HepG2 (cell line): ENCODE data around the gene SEMA3B. TPM values are rescaled to one million over a fixed set of nuclear protein-coding genes. Genes with fewer than 3 reads are reported as not detected.

Experiments used
- FOXC1 ChIP-seq: sonication (generic); formaldehyde crosslinking; IDR thresholded peaks from 2 replicates; pipeline ENCODE4 v1.8.0; 2022; ENCODE audit warnings: mild to moderate bottlenecking, missing genetic modification reagents, borderline replicate concordance
- NFIC ChIP-seq: IDR thresholded peaks from 2 replicates; pipeline ENCODE4 v1.6.1; 2012; ENCODE audit warnings: mild to moderate bottlenecking, low read length, inconsistent platforms
- ZBTB7A ChIP-seq: sonication (generic); formaldehyde crosslinking; IDR thresholded peaks from 2 replicates; pipeline ENCODE4 v1.8.0; 2022; ENCODE audit warnings: mild to moderate bottlenecking, missing genetic modification reagents
- ZFX ChIP-seq: sonication (generic); formaldehyde crosslinking; IDR thresholded peaks from 2 replicates; pipeline ENCODE4 v1.4.0; 2020; ENCODE audit warnings: mild to moderate bottlenecking, low read depth, missing genetic modification reagents, moderate library complexity
- ZNF143 ChIP-seq: sonication (generic); formaldehyde crosslinking; IDR thresholded peaks from 2 replicates; pipeline ENCODE4 v1.4.0; 2020; ENCODE audit warnings: missing genetic modification reagents
- ZSCAN21 ChIP-seq: sonication (generic); formaldehyde crosslinking; IDR thresholded peaks from 2 replicates; pipeline ENCODE4 v1.8.0; 2022; ENCODE audit warnings: mild to moderate bottlenecking, missing genetic modification reagents, moderate library complexity, borderline replicate concordance
- polyA plus RNA-seq, 8 experiments: library from polyadenylated mRNA; depleted of rRNA in 3 of 8; stranded (reverse) in 7 of 8; unstranded in 1 of 8; fragments of >200 nt; fragmentation: Illumina TruSeq in 4 of 8; extraction: Trizol in 4 of 8; gene quantifications; 2 replicates each; pipeline versions ENCODE4 v1.2.1 to v1.2.3, GENCODE V29; 2011 to 2016; ENCODE audit warnings: low read depth in 4 of 8, missing spikeins in 1 of 8, mixed read lengths in 1 of 8; ENCODE audit not compliant: insufficient read depth in 1 of 8
- total RNA-seq, 5 experiments: library from RNA; depleted of rRNA; stranded (reverse); fragments of >200 nt; fragmentation: Illumina TruSeq; extraction: Trizol; gene quantifications; 2 replicates each; pipeline ENCODE4 v1.2.3, GENCODE V29; 2016; ENCODE audit warnings: low read depth in 1 of 5
- TF ChIP-seq, protein P1 (sequence below): sonication (generic); formaldehyde crosslinking; IDR thresholded peaks from 2 replicates; pipeline ENCODE4 v1.4.0; 2020; ENCODE audit warnings: mild to moderate bottlenecking, missing genetic modification reagents
- TF ChIP-seq, protein P2 (sequence below): sonication (generic); formaldehyde crosslinking; IDR thresholded peaks from one replicate; pipeline ENCODE4 v1.5.1; 2020; ENCODE audit warnings: mild to moderate bottlenecking, missing genetic modification reagents; ENCODE audit errors: not compliant biosample characterization
- TF ChIP-seq, protein P3 (sequence below): sonication (generic); formaldehyde crosslinking; IDR thresholded peaks from 2 replicates; pipeline ENCODE4 v1.4.0; 2020; ENCODE audit warnings: missing genetic modification reagents, borderline replicate concordance

Gene SEMA3B
- total and polyA plus RNA-seq, 2 of the 13 experiments (the other 11 are each of a cell fraction or from before 2014, with no cell fraction given), result 93.2 to 158 TPM

DNA sequence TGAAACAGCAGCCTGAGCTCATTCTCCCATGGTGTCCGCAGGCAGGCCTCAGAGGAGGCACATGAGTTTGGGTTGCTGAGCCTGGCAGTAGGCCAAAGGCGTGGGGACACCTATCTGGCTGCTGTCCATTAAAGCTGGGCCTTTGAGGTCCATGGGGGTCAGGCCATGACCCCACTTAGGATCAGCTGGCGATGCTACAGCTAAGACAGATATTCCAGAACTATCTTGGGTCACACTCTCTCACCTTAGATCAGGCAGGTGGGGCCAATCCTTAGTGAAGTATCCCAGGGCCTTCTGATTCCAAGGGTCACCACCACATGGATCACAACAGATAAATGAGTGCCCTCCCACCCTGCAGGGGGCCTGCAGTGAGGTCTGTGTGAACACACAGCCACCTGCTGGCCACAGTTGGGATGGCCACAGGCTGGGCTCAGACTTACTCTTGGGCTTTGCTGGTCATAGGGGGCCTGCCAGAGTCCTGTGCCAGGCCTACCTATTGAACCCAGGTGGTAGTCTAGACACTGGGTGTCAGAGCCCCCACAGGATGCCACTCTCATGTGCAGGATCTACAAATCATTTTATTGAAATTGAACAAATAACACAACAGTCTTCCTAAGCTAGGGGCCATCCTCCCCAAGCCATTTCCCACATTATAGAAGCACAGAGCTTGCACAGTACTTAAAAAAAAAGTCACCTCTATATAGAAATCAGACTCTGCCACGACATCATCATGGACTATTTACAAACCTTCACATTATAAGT lies 55.6 kb downstream of the SEMA3B start (continued):
- TF ChIP-seq, protein P1, sequence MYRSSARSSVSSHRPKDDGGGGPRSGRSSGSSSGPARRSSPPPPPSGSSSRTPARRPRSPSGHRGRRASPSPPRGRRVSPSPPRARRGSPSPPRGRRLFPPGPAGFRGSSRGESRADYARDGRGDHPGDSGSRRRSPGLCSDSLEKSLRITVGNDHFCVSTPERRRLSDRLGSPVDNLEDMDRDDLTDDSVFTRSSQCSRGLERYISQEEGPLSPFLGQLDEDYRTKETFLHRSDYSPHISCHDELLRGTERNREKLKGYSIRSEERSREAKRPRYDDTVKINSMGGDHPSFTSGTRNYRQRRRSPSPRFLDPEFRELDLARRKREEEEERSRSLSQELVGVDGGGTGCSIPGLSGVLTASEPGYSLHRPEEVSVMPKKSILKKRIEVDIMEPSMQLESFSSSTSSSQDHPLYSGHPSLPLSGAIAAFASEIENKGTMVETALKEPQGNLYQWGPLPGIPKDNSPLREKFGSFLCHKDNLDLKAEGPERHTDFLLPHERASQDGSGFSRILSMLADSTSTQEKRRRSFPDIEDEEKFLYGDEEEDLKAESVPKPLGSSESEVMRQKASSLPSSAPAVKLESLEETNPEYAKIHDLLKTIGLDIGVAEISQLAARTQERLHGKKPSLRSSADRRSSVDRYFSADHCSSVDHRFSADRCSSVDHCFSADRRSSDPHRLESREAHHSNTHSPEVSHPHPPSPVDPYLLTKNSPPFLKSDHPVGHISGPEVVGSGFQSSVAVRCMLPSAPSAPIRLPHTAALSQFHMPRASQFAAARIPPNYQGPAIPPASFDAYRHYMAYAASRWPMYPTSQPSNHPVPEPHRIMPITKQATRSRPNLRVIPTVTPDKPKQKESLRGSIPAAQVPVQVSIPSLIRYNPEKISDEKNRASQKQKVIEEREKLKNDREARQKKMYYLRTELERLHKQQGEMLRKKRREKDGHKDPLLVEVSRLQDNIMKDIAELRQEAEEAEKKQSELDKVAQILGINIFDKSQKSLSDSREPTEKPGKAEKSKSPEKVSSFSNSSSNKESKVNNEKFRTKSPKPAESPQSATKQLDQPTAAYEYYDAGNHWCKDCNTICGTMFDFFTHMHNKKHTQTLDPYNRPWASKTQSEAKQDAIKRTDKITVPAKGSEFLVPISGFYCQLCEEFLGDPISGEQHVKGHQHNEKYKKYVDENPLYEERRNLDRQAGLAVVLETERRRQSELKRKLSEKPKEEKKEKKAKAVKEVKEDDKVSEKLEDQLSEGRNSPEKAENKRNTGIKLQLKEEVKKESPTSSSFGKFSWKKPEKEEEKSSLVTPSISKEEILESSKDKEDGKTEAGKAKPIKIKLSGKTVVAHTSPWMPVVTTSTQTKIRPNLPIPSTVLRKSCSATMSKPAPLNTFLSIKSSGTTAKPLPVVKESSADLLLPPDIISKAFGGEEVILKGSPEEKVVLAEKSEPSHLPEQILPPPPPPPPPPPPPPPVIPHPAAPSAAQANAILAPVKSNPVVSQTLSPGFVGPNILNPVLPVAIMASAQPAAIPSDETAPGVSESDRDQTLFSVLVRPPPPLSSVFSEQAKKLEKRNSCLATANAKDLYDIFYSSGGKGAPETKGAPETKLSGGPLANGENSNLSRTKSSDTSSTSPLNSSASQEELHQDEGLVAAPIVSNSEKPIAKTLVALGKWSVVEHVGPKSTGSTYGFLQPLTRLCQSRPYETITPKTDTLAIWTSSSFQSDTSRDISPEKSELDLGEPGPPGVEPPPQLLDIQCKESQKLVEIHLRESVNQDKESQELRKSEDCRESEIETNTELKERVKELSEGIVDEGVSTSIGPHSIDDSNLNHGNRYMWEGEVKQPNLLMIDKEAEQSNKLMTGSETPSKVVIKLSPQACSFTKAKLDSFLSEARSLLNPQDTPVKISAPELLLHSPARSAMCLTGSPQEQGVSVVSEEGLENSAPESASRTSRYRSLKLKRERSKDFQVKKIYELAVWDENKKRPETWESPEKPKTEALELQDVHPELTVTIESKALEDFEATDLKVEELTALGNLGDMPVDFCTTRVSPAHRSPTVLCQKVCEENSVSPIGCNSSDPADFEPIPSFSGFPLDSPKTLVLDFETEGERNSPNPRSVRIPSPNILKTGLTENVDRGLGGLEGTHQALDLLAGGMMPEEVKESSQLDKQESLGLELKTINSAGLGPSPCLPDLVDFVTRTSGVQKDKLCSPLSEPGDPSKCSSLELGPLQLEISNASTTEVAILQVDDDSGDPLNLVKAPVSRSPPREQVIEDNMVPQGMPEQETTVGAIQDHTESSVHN (CRISPR knock-in tag), result 0 out of 2 replicates have a peak, but pooled peaks have one; percentile 66
- TF ChIP-seq ZFX (peak; percentile 75), ZSCAN21 (peak; percentile 61; the same call in 1 of the 2 replicates), NFIC (no peak), FOXC1 (CRISPR knock-in tag) (0 out of 2 replicates have a peak, but pooled peaks have one; percentile 50), ZNF143 (peak; percentile 60; the same call in 1 of the 2 replicates), ZBTB7A (CRISPR knock-in tag) (peak; percentile 88)
- TF ChIP-seq, protein P2, sequence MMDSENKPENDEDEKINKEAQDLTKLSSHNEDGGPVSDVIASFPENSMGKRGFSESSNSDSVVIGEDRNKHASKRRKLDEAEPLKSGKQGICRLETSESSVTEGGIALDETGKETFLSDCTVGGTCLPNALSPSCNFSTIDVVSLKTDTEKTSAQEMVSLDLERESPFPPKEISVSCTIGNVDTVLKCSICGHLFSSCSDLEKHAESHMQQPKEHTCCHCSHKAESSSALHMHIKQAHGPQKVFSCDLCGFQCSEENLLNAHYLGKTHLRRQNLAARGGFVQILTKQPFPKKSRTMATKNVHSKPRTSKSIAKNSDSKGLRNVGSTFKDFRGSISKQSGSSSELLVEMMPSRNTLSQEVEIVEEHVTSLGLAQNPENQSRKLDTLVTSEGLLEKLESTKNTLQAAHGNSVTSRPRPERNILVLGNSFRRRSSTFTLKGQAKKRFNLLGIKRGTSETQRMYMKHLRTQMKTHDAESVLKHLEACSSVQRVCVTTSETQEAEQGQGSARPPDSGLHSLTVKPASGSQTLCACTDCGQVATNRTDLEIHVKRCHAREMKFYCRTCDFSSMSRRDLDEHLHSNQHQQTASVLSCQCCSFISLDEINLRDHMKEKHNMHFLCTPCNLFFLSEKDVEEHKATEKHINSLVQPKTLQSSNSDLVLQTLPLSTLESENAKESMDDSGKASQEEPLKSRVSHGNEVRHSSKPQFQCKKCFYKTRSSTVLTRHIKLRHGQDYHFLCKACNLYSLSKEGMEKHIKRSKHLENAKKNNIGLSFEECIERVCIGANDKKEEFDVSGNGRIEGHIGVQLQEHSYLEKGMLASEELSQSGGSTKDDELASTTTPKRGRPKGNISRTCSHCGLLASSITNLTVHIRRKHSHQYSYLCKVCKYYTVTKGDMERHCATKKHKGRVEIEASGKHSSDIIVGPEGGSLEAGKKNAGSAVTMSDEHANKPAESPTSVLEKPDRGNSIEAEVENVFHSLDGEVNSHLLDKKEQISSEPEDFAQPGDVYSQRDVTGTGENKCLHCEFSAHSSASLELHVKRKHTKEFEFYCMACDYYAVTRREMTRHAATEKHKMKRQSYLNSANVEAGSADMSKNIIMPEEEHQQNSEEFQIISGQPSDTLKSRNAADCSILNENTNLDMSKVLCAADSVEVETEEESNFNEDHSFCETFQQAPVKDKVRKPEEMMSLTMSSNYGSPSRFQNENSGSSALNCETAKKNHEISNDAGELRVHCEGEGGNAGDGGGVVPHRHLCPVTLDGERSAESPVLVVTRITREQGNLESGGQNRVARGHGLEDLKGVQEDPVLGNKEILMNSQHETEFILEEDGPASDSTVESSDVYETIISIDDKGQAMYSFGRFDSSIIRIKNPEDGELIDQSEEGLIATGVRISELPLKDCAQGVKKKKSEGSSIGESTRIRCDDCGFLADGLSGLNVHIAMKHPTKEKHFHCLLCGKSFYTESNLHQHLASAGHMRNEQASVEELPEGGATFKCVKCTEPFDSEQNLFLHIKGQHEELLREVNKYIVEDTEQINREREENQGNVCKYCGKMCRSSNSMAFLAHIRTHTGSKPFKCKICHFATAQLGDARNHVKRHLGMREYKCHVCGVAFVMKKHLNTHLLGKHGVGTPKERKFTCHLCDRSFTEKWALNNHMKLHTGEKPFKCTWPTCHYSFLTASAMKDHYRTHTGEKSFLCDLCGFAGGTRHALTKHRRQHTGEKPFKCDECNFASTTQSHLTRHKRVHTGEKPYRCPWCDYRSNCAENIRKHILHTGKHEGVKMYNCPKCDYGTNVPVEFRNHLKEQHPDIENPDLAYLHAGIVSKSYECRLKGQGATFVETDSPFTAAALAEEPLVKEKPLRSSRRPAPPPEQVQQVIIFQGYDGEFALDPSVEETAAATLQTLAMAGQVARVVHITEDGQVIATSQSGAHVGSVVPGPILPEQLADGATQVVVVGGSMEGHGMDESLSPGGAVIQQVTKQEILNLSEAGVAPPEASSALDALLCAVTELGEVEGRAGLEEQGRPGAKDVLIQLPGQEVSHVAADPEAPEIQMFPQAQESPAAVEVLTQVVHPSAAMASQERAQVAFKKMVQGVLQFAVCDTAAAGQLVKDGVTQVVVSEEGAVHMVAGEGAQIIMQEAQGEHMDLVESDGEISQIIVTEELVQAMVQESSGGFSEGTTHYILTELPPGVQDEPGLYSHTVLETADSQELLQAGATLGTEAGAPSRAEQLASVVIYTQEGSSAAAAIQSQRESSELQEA (CRISPR knock-in tag), result peak; percentile 37
- TF ChIP-seq, protein P3, sequence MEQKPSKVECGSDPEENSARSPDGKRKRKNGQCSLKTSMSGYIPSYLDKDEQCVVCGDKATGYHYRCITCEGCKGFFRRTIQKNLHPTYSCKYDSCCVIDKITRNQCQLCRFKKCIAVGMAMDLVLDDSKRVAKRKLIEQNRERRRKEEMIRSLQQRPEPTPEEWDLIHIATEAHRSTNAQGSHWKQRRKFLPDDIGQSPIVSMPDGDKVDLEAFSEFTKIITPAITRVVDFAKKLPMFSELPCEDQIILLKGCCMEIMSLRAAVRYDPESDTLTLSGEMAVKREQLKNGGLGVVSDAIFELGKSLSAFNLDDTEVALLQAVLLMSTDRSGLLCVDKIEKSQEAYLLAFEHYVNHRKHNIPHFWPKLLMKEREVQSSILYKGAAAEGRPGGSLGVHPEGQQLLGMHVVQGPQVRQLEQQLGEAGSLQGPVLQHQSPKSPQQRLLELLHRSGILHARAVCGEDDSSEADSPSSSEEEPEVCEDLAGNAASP (CRISPR knock-in tag), result peak; percentile 57; the same call in 1 of the 2 replicates
